ENCODE data around the gene MORC2.

Gene MORC2

GRCh38 chr22:30884211-30885000 lies 84.2 kb downstream of the MORC2 start:
- DNase-seq (ENCODE audit: low read depth), result no peak
- no peak for TF ChIP-seq CTCF (conservative IDR thresholded peaks at IDR 0.05; ENCODE audit: low read length)

GRCh38 chr22:30883586-30884145 lies 84.9 kb downstream of the MORC2 start:
- H3K4me3 ChIP-seq (ENCODE audit: low read length), result no peak overlapping the region
- DNase-seq (ENCODE audit: low read depth), result no peak
- no peak for TF ChIP-seq CTCF (conservative IDR thresholded peaks at IDR 0.05; ENCODE audit: low read length)

More at GRCh38 chr22:30884211-30885000, 84.2 kb downstream of the MORC2 start:
- H3K4me3 ChIP-seq (ENCODE audit: low read length), result no peak overlapping the region

- DNase-seq (ENCODE audit: low read depth), result no peak
- H3K4me3 ChIP-seq (ENCODE audit: low read length), result no peak overlapping the region
- TF ChIP-seq CTCF (conservative IDR thresholded peaks at IDR 0.05; ENCODE audit: low read length), result no peak
Measured at GRCh38 chr22:30882974-30883533, 85.5 kb downstream of the MORC2 start.

GRCh38 chr22:30882184-30882717 lies 86.3 kb downstream of the MORC2 start:
- DNase-seq (ENCODE audit: low read depth), result no peak
- H3K4me3 ChIP-seq (ENCODE audit: low read length), result no peak overlapping the region
- TF ChIP-seq CTCF (conservative IDR thresholded peaks at IDR 0.05; ENCODE audit: low read length), result no peak

- H3K4me3 ChIP-seq (ENCODE audit: low read length), result no peak overlapping the region
- TF ChIP-seq CTCF (conservative IDR thresholded peaks at IDR 0.05; ENCODE audit: low read length), result no peak
- no peak for DNase-seq (ENCODE audit: low read depth)
Measured at GRCh38 chr22:30881361-30882183, 87.0 kb downstream of the MORC2 start.

- no peak for TF ChIP-seq CTCF (conservative IDR thresholded peaks at IDR 0.05; ENCODE audit: low read length)
- no peak for DNase-seq (ENCODE audit: low read depth)
Measured at GRCh38 chr22:30880847-30881246, 87.7 kb downstream of the MORC2 start.

More at GRCh38 chr22:30880847-30881246, 87.7 kb downstream of the MORC2 start:
- no peak overlapping the region for H3K4me3 ChIP-seq (ENCODE audit: low read length)

Measured in AG10803 (cell line).